Stimulated activated CD8-positive, alpha-beta memory T cell treated with anti-CD3 and anti-CD28 coated beads, Interleukin-15, amount 100 ng/mL, for 48 hours (primary cell): Measurements from ENCODE around the gene PNRC2.

ENCODE experiments used
- DNase-seq, 2 donors: peaks; one replicate each; pipeline ENCODE4 v3.0.0-alpha.2; 2020; ENCODE audit warnings: low read depth in 2 of 2

PNRC2 gene, protein sequence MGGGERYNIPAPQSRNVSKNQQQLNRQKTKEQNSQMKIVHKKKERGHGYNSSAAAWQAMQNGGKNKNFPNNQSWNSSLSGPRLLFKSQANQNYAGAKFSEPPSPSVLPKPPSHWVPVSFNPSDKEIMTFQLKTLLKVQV

DNA sequence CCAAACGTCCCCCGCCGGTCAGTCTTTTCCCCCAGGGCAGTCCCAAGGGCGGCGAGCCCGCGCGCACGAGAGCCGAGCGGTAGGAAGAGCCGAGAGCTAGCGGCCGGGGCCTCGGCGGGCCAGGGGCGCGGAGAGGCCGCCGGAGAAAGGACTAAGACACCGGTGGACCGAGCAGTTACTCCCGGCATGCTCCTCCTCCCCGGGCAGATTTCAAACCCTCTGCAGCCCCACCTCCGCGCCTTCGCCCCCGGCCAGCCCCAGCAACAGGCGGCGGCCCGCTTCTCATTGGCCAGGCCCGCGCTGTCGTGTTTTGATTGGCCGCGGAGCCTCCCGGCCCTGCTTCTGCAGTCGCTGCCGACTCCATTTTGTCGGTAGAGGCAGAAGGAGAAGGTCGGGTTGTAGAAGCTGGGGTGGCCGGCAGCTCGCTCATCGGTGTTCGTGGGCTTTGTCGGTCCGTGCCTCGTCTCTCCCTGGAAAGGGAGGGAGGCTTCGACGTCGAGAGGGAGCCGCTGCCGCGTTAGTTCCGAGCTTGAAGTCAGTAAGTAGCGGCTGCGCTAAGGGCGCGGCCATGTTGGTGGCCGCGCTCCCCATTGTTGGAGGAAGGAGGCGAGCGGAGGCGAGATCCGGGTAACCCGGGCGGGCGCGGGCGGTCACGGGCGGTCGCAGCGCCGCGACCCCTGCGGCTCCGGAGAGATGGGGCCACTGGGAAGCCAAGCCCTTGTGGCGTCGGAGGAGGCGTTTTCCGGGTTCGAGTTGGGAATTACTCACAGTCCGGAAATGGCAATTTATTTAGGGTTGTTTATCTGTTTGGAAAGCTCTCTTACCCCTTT is at the start of gene PNRC2:
Gene PNRC2, plus strand, starts transcription at position 368 of the 830 bp plus-strand sequence. CDS start 1,630 bp downstream, outside the sequence.
- peak; percentile 96 to 97 for DNase-seq

DNA sequence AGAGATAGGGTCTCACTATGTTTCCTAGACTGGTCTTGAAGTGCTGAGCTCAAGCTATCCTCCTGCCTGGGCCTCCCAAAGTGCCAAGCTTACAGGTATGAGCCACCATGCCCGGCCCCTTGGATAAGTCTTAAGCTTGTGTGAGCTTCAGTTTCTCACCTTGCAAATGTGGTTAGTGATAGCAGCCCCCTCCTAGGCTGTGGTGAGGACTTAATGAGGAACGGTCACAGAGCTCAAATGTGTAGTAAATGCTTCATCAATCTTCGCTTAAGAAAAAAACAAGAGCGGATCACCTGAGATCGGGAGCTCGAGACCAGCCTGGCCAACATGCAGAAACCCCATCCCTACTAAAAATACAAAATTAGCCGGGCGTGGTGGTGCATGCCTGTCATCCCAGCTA is 49.5 kb upstream of the PNRC2 start:
- no peak for DNase-seq

DNA sequence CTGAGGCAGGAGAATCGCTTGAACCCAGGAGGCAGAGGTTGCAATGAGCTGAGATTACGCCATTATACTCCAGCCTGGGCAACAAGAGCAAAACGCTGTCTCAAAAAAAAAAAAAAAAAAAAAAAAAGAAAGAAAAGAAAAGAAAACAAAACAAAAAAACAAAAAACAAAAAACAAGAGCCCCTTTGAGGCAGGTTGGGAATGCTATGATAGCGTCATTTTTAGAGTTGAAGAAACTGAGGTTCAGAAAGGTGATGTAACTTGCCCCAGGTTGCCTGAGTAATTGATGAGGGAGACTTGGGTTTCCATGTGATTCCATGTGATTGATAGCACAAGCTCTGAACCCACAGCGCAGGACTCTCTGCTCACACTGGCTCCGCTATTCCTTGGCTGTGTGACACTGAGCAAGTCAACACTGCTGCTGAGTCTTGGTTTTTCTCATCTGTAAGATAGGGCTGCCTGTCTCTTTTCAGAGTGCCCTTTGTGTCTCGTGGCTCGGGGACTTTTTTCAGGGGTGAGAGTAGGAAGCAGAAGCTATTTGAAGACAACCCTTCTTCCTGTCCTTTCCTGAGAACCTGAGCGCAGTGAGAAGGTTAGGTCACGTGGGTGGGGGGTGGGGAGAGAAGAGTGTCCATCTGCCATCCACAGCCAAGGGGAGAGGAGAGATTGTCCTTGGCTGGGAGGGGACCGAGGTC is 48.9 kb upstream of the PNRC2 start:
- DNase-seq: no peak

DNA sequence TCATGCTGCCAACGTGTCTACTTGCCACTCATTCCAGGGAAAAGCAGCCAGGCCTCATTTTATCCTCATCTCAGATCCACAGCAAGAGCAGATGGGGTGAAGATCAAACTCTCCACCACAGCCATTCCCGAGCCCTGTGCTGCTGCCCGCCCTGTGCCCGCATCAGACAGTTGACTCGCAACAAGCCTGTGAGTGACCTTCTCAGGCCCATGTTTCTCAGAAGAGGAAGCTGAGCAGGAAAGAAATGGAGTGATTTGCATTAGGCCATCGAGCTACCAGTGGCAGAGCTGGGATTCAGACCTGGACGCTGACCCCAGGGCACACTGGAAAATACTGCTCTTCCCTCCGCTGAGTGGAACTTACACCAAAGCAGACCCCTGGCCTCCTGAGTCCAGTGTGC is 47.7 kb upstream of the PNRC2 start:
- DNase-seq: no peak

DNA sequence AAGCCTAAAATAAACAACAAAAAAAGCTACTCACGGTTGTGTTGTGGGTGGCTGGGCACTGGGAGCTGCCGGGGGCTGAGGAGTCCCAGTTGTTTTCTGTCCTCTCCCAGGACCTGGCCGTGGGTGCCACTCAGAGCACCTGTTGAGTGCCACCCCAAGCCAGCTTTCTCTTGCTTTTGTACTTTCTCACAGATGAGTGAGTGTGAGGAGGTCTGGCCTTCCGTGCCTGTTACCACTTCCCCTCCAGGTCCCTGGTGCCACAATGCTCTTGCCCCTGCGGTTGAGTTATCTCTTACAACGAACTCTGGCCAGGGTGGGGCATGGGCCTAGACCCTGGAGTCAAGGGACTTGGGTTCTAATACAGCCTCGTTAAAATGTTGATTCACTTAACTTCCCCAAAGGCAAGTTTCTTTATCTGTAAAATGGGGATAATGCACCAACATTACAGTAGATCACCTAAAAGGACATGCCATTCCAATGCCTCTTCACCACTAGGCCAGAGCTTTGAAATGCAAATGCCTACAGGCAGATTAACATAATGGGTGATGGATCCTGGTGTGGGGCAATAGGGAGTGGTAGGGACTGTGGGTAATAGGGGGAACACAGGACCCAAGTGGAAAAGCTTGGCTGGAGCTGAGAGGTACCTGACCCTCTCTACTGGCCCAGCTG is 46.3 kb upstream of the PNRC2 start, which contains the start of gene CNR2:
Gene CNR2, minus strand, starts transcription at position 151 of the 669 bp plus-strand sequence. CDS start 37,745 bp downstream, outside the sequence.
- no peak for DNase-seq

DNA sequence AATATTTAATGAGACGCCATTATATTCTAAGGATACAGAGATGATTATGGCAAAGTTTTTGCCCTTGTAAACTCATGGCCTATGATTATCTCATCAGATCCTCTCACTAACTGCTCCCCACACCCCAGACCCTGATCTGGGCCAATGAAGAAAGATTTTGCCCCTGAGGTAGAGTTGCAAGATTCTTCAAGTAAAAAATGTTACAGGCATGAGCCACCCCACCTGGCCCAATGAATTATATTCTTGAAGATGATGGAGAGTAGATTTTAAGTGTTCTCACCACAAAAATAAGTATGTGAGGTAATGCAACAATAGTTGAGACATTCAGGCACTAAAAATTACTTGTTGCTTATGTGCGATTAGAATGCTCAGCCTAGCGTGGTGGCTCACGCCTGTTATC is 44.7 kb upstream of the PNRC2 start:
- no peak for DNase-seq

DNA sequence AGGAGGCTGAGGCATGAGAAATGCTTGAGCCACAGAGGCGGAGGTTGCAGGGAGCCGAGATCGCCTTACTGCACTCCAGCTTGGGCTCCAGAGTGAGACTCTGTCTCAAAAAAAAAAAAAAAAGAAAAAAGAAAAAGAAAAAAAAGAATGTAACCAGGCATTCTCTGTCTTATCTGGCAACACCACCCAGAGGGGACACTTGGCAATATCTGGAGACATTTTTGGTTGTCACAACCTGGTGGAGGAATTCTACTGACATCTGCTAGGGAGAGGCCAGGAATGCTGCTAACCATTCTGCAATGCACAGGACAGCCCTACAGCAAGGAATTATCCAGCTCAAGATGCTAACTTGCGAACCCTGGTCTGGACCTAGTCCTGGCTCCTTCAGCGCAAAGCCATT is 44.2 kb upstream of the PNRC2 start:
- DNase-seq: no peak

DNA sequence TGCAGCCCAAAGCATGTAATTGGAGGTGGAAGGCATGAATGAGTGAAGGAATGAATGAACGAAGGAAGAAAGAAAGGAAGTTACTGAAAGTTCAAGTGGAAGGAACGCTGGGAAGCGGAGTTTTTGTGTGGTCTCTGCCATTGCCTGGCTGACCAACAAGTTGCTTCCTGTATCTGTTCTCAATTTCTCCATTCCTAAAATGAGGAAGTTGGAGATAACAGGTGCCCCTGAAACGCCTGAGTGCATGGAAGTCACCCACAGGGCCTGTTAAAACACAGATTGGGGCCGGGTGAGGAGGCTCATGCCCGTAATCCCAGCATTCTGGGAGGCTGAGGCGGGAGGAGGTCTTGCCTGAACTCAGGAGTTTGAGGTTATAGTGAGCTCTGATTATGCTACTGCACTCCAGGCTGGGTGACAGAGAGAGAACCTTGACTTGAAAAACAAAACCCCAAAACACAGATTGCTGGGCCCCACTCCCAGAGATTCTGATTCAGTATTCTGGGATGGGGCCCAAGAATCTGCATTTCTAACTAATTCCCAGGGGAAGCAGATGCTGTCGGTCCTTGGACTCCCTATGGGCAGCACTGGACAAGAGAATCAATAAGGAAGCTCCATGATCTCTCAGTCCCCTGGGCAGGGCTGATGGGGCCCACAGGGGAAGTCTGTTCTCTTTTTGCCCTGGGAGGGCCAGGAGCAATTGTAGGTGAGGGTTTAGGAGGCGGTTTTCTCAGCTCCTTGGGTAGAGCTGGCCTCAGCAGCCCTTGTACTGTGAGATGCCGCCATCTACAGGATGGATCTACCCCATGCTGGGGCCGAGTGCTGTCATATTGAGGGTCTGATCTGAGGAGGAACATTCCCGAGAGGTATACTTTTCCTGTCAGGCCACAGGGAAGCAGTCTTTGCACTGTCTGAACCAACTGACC is 43.2 kb upstream of the PNRC2 start:
- DNase-seq: peak; percentile 43

DNA sequence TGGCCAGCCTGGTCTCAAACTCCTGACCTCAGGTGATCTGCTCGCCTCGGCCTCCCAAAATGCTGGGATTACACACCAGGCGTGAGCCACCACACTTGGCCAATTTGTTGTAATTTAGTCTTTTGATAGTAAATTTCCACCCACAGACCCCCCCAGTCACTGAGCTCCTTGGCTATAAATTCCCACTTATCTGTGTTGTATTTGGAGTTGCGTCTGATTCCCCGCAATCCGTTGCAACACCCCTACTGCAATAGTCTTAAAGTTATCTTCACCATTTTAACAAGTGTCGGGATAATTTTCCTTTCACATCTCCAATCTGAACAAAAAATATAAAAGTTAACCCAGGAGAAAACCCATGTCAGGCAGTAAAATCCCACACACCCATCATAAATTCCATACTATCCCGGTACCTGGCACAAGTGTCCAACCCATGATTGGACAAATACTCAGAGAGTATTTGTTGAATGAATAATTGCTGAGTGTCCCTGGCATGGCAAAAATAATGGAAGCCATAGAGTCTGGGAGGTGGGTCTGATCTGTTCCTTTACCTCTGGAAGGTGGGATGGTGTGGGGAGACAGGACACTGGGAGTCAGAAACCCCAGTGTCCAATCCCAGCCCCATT is 37.2 kb upstream of the PNRC2 start:
- DNase-seq: no peak

DNA sequence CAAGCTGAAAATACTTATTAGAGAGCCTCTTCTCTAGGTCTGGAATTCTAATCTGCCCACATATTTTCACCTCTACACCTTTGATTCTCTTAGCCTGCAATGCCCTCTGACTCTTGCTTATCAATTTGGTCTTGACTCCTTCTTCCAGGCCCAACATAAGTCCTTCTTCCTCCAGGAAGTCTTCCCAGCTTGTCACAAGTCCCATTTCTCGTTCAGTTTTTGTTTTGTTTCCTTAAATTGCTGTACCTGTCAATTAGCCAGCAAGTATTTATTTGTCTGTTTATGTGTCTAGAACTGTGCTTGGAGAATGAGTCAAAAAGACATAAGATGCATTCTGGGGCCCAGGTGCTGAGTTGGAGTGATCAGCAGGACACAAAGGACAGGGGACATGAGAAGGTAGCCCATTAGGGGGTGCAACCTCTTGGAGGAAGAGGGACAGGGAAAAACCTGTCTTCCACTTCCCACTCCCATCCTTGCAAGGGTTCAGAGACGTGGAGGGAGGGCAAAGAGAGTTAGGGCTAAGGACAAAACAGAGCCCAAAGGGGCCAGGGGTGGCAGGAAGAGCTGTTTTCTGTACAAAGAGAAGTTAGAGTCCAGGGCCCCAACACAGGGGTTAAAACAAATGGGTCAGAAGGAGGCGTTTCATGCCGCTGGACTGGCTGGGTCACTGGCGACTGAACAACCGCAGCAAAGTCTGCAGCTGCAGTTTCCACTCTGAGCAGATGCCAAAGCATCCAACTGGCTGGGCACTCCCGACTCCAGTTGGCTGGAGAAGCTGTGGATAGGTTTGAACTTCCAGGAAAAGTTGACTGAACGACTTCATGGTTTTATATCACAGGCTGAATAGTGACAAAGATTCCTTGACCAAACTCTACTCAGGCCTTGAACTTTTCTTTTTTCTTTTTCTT is 35.8 kb upstream of the PNRC2 start:
- no peak for DNase-seq

DNA sequence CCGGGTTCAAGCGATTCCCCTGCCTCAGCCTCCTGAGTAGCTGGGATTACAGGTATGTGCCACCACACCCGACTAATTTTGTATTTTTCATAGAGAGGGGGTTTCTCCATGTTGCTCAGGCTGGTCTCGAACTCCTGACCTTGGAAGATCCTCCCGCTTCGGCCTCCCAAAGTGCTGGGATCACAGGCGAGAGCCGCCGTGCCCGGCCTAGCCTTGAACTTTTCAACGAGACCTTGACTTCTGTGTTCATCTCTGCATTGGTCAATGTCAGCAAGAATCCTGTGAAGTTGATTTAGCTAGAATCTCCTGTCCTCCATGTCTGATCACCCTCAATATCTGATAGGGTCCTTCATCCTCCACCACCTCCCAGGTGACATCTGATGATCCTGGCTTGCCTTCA is 35.0 kb upstream of the PNRC2 start:
- no peak for DNase-seq

DNA sequence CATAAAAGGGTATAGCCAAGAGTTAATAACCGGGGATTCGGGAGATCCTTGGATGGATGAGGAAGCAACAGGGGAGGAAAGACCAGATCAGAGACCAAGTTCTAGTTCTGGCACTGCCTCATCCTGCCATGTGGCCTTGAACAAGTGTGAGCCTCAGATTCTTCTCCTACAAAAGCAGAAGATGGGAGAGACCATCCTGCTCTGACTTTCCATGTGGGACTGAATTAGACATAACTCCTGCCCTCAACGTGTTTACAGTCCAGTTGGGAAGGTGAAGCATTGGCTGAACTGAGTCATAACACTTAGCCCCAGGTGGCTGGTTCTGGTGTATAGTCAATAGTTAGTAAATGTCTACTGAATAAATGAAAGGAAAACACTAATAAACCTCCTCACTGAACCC is 34.3 kb upstream of the PNRC2 start:
- no peak for DNase-seq

DNA sequence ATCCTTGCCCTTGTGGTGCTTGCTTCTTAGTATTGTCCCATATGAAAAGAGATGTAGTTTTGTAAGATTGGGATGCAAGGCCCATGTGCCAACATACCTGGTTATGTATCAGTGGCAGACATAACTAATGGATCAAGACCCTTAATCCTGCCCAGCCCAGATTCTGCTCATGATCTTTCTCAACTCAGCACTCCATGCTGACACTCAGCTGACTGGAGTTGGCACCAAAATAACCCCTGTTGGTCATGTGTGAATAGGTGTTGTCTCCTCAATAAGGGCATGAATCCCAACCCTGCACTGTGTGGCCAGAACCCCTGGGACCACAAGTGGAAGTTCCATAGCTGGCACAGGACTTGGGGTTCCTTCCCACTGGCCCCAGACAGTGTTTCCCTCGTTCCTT is 32.5 kb upstream of the PNRC2 start:
- DNase-seq: no peak

DNA sequence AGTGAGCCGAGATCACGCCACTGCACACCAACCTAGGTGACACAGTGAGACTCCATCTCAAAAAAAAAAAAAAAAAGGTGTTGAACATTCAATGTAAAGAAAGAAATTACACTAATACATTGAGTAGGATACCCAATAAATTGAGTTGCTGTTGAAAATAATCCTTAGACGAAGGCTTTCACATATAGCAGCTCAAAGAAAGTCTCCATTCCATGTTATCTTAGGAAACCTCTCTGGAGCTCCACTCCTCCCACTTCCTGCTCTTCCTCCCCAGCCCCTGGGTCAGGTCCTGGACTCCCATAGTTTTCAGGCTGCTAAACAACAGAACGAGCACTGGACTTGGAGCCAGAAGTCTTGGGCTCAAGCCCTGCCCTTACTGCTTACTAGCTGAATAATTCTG is 30.8 kb upstream of the PNRC2 start:
- DNase-seq: no peak

DNA sequence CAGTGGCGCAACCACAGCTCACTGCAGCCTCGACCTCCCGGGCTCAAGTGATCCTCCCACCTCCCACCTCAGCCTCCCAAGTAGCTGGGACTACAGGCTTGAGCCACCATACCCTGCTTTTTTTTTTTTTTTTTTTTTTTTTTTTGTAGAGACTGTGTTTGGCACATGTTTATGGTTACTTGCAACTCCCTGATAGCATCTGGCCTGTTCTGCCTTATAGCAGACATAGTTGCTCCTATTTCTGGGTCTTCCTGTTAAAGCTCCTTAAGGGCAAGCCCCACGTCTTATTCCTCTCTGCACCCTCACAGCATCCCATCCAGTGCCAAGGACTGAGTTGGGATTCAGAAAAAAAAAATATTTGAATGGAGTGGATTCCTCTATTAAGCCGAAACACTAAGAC is 29.4 kb upstream of the PNRC2 start:
- DNase-seq: no peak

DNA sequence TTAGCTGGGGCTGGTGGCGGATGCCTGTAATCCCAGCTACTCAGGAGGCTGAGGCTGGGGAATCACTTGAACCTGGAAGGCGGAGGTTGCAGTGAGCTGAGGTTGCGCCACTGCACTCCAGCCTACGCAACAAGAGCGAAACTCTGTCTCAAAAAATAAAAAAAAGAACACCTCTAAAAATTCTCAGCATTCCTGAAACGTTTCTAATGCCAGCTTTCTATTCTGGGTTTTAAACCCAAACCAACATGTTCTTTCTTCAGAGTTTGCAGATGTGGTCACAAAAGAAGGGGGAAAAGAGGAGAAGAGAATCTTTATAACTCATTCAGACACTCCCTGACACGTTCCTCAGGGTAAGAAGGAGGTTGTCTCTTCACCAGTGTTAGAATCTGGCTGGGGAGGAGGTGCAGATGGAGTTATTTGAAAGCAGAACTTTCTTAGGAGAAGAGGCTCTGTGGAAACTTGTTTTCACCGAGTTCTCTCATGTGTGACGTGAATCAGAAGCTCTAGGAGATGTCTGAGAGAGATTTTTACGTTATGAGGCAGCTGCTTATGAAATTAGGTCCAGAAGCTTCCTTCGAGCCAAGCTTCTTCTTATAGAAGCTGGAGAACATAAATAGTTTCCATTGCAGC is 28.7 kb upstream of the PNRC2 start:
- no peak for DNase-seq

DNA sequence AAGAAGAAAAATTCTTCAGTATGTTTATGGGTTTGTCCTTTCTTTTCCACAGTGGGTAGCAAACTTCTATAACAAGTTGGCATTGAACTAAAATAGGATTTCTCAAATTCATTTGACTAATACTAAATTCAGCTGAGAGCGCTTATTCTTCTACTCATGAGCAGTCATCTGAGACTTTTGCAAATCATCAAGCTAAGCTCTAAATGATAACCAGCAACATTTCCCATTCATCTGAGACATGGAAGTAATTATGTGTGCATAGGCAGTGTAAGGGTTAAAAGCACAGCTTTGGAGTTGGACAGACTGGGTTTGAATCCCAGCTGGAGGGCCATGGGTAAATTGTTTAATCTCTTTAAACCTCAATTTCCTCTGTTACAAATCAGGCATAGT is 28.1 kb upstream of the PNRC2 start:
- DNase-seq: no peak

DNA sequence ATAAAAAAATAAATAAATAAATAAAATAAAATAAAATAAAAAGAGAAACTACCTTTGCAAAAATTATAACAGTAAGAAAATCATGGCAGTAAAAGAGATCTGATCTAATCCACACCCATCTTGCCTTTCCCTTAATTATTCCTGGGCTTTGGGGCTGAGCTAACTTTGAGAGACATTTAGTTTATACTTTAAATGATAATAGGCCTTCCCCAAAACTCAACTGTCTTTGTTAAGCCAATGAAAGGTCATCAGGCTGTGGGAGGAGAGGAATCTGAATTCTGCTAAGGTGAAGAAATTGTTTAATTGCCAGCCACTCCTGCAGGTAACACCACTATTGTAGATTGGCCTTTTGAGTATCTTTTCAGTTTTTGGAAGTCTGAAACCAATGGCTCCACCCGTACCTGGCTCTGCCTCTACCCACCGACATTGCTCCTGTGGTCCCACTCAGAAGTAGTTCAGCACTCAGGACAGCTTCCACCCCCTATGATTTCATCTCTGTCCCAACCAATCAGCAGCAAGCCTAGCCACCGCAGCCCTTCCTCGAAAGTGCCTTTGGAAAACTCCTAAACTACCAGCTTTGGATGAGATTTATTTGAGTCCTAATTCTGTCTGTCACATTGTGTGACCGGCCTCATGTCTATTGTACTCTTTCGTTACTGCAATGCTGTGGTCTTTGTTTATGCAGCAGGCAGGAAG is 23.0 kb upstream of the PNRC2 start:
- no peak for DNase-seq

DNA sequence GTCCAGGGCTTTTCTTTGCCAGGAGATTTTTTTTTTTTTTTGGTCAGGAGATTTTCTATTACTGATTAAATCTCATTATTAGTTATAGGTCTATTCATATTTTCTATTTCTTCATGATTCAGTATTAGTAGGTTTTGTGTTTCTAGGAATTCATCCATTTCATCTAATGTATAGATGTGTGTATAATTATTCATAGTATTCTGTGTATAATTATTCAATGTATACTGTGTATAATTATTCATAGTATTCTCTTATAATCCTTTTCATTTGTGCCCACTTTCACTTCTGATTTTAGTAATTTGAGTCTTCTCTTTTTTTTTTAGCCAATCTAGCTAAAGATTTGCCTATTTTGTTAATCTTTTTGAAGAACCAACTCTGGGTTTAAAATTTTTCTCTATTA is 12.3 kb upstream of the PNRC2 start:
- no peak for DNase-seq
